Subcutaneous adipose tissue (tissue), 4 donors: ENCODE data around the gene OR2T4. TPM values are rescaled to one million over a fixed set of nuclear protein-coding genes. Genes with fewer than 3 reads are reported as not detected.

Source experiments
- CTCF ChIP-seq: fragments of 450-650 bp; IDR thresholded peaks from one replicate; pipeline ENCODE4 v1.5.1; 2016; ENCODE audit warnings: low read depth, mild to moderate bottlenecking, control low read depth, antibody characterized with exemption, moderate library complexity
- total RNA-seq, 4 donors: library from RNA; depleted of rRNA; stranded (reverse); fragments of >200 nt; gene quantifications; one replicate each; pipeline ENCODE4 v1.1.0, GENCODE V29; 2016

Gene OR2T4
- total RNA-seq, 4 donors from 2014 or later = not detected

- TF ChIP-seq CTCF = no peak
Observed at GRCh38 chr1:248402748-248403147, 41.3 kb downstream of the OR2T4 start, which contains the start of gene OR2T1. Gene OR2T1 (plus strand): TSS chr1:248403048. CDS start chr1:248406148, 3,100 bp downstream.

DNA sequence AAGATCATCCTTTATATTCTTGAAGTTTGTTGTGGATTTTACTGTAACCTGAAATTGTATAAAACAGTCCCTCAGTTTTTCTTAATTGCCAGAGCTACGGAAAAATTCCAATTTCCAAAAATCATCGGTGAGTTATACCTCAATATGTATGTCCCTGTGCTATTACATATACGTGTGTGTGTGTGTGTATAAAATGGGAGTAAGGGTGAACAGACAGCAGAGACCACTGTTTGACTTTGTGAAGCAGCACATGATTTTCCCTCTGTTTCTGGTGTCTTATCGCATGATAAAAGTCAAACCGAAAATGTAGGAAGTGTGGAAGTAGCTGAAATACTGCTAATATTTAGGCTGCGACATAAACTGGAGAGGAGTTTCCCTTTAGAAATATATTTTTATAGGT, 42.6 kb downstream of the OR2T4 start:
- TF ChIP-seq CTCF = no peak

DNA sequence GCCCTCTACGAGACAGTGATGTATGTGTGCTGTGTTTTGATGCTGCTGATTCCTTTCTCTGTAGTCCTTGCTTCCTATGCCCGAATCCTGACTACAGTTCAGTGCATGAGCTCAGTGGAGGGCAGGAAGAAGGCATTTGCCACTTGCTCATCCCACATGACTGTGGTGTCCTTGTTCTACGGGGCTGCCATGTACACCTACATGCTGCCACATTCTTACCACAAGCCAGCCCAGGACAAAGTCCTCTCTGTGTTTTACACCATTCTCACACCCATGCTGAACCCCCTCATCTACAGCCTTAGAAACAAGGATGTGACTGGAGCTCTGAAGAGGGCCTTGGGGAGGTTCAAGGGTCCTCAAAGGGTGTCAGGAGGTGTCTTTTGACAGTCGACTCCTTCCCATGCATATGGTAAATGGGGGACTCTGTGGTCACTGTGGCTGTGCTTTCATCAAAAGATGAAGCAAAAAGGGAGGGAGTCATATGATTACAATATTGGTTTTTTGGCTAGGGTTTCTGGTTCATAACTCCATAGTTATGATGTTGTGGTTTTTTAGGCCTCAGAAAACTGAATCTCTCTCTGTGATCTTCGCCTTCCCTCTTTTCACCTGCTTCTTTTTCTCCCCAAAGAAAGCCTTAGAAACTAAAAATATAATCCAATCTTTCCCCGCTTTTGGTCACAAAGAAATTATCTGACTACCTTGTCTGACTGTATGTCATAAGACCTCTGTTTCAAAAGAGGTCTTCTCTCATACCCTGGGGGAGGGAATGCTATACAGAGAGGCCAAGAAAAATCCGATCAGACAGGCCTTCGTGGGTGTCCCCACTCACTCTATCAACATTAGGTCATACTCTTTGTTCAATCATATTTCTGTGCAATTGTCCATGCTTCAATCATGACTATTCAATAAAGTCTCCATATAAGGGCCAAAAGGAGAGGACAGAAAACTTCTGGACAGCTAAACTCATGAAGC, 45.5 kb downstream of the OR2T4 start:
- no peak for TF ChIP-seq CTCF

Other genes with a start within 250 kb of the OR2T4 start
- gene OR2M5, start 216.5 kb upstream of the OR2T4 start, total RNA-seq = not detected
- not detected for gene OR2M2, start 186.8 kb upstream of the OR2T4 start, total RNA-seq
- not detected for gene OR2M3, start 164.4 kb upstream of the OR2T4 start, total RNA-seq
- not detected for gene OR2M4, start 130.2 kb upstream of the OR2T4 start, total RNA-seq
- gene OR2T33, start 83.7 kb upstream of the OR2T4 start, total RNA-seq = not detected
- not detected for gene OR2T12, start 58.2 kb upstream of the OR2T4 start, total RNA-seq
- gene OR2M7, start 37.1 kb upstream of the OR2T4 start, total RNA-seq = not detected
- not detected for gene OR14C36, start 12.9 kb upstream of the OR2T4 start, total RNA-seq
- gene OR2T6, start 14.1 kb downstream of the OR2T4 start, total RNA-seq = not detected
- gene OR2T1, start 41.4 kb downstream of the OR2T4 start, total RNA-seq = not detected
- not detected for gene OR2T2, start 84.0 kb downstream of the OR2T4 start, total RNA-seq
- not detected for gene OR2T3, start 111.7 kb downstream of the OR2T4 start, total RNA-seq
- gene OR2T5, start 126.9 kb downstream of the OR2T4 start, total RNA-seq = not detected
- gene OR2G6, start 146.4 kb downstream of the OR2T4 start, total RNA-seq = not detected
- not detected for gene OR2T29, start 201.1 kb downstream of the OR2T4 start, total RNA-seq
- gene OR2T34, start 213.1 kb downstream of the OR2T4 start, total RNA-seq = not detected
- gene OR2T10, start 236.0 kb downstream of the OR2T4 start, total RNA-seq = not detected